Mesendoderm (in vitro differentiated cells): Measurements from ENCODE around the gene BNIPL.

Experiments used
- DNase-seq: peaks from one replicate; pipeline ENCODE4 v3.0.0; 2013
- H2AK5ac ChIP-seq: 2 replicates; pipeline ENCODE4 v1.6.1; 2013; ENCODE audit warnings: low read length, inconsistent platforms
- H2BK120ac ChIP-seq: 2 replicates; pipeline ENCODE4 v1.6.1; 2013; ENCODE audit warnings: low read depth, mild to moderate bottlenecking, low read length, moderate library complexity, mixed read lengths
- H2BK15ac ChIP-seq: replicated peaks from 2 replicates; pipeline ENCODE4 v1.6.1; 2013; ENCODE audit warnings: low read depth, mild to moderate bottlenecking, moderate library complexity
- H2BK5ac ChIP-seq: 2 replicates; pipeline ENCODE4 v1.6.1; 2013; ENCODE audit warnings: low read length, inconsistent platforms
- H3K18ac ChIP-seq: 2 replicates; pipeline ENCODE4 v1.6.1; 2013; ENCODE audit warnings: mild to moderate bottlenecking, low read length, mixed read lengths
- H3K23ac ChIP-seq: one replicate; pipeline ENCODE4 v1.6.1; 2013; ENCODE audit warnings: low read length
- H3K27ac ChIP-seq: 2 replicates; pipeline ENCODE4 v1.5.1; 2013; ENCODE audit warnings: low read depth, mild to moderate bottlenecking, inconsistent platforms, low read length, moderate library complexity
- H3K27me3 ChIP-seq: 2 replicates; pipeline ENCODE4 v1.6.1; 2013; ENCODE audit warnings: low read length, control low read depth, mild to moderate bottlenecking, inconsistent platforms; ENCODE audit not compliant: insufficient read depth, poor library complexity
- H3K36me3 ChIP-seq: 2 replicates; pipeline ENCODE4 v1.6.1; 2013; ENCODE audit warnings: low read length, inconsistent platforms; ENCODE audit not compliant: control insufficient read depth, insufficient read depth
- H3K4ac ChIP-seq: one replicate; pipeline ENCODE4 v1.6.1; 2013; ENCODE audit warnings: low read depth, mild to moderate bottlenecking, low read length, moderate library complexity
- H3K4me1 ChIP-seq: 2 replicates; pipeline ENCODE4 v1.6.1; 2013; ENCODE audit warnings: low read depth, low read length, inconsistent platforms; ENCODE audit not compliant: control insufficient read depth
- H3K4me2 ChIP-seq: 2 replicates; pipeline ENCODE4 v1.6.1; 2013; ENCODE audit warnings: low read length
- H3K4me3 ChIP-seq: 2 replicates; pipeline ENCODE4 v1.5.1; 2013; ENCODE audit warnings: mild to moderate bottlenecking, low read length
- H3K56ac ChIP-seq: one replicate; pipeline ENCODE4 v1.6.1; 2013; ENCODE audit warnings: low read length
- H3K79me1 ChIP-seq: 2 replicates; pipeline ENCODE4 v1.6.1; 2013; ENCODE audit warnings: low read length, inconsistent platforms
- H3K79me2 ChIP-seq: 2 replicates; pipeline ENCODE4 v1.6.1; 2013; ENCODE audit warnings: mild to moderate bottlenecking, low read length; ENCODE audit not compliant: control insufficient read depth, insufficient read depth
- H3K9ac ChIP-seq: 2 replicates; pipeline ENCODE4 v1.6.1; 2013; ENCODE audit warnings: low read length, inconsistent platforms
- H4K5ac ChIP-seq: one replicate; pipeline ENCODE4 v1.6.1; 2013; ENCODE audit warnings: low read length
- H4K8ac ChIP-seq: one replicate; pipeline ENCODE4 v1.6.1; 2013; ENCODE audit warnings: low read depth, mild to moderate bottlenecking, control low read depth, low read length, moderate library complexity
- WGBS: extraction: QIAGEN DNeasy Blood & Tissue Kit; methylation state at CpG from one replicate; pipeline ENCODE4 v1.1.7; 2013; ENCODE audit warnings: low lambda C conversion rate, missing lambda C conversion rate; ENCODE audit not compliant: insufficient coverage; ENCODE audit errors: extremely low coverage; 5-methylcytosine and 5-hydroxymethylcytosine counted together

BNIPL gene

DNA sequence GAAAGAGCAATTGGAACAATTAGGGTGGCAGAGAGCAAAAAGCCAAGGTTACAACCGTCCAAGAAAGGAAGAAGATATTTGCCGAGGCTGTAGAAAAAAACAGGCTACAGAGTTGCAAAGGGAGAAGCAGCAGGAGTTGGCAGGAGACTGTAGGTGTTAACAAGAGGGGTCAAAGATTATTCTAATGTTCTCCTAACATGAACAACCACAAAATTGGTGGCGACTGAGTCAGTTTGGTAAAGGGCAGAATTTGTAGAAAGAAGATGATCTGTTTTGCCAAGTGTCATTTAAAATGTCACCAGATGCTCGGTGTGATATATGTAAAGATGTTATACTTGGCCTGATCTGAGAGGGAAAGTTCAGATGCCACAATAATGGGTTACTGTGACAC lies 28.5 kb upstream of the BNIPL start:
- no peaks in the 10 kb centered on the region for H3K79me2 ChIP-seq
- no peak overlapping the region for H3K27ac ChIP-seq
- no peak overlapping the region for H2BK5ac ChIP-seq
- H3K56ac ChIP-seq: peak overlapping the region; percentile 65
- H3K4ac ChIP-seq: no peak overlapping the region
- peak overlapping the region; percentile 14 for H3K4me2 ChIP-seq
- H3K27me3 ChIP-seq: no peaks in the 10 kb centered on the region
- no peak overlapping the region for H4K8ac ChIP-seq
- no peak overlapping the region for H2BK120ac ChIP-seq
- H2BK15ac ChIP-seq: no peak overlapping the region
- H3K23ac ChIP-seq: no peak overlapping the region
- no peak overlapping the region for H4K5ac ChIP-seq
- peaks cover 7% of the 10 kb centered on the region for H3K4me1 ChIP-seq
- no CpG with 5 or more reads among the region's 4 CpGs for WGBS
- no peak overlapping the region for H3K18ac ChIP-seq
- H3K79me1 ChIP-seq: peaks cover 2% of the 10 kb centered on the region
- no peak for DNase-seq
- H3K9ac ChIP-seq: peak overlapping the region; percentile 14
- H3K36me3 ChIP-seq: no peaks in the 10 kb centered on the region
- H2AK5ac ChIP-seq: no peak overlapping the region
- no peak overlapping the region for H3K4me3 ChIP-seq

GRCh38 chr1:151008244-151009205 lies 27.9 kb upstream of the BNIPL start, which contains the start of gene PRUNE1:
TSS of gene PRUNE1 (plus strand) at chr1:151008449. CDS start at chr1:151008633, 184 bp downstream.
- no peak within 1 kb of the TSS for H2BK15ac ChIP-seq
- no peaks in the 10 kb centered on the region for H3K27me3 ChIP-seq
- DNase-seq: peak; percentile 99
- H2BK5ac ChIP-seq: peak within 1 kb of the TSS; percentile 43
- peak within 1 kb of the TSS; percentile 93 for H3K4me3 ChIP-seq
- H3K4me1 ChIP-seq: peaks cover 7% of the 10 kb centered on the region
- no peak within 1 kb of the TSS for H3K18ac ChIP-seq
- H2AK5ac ChIP-seq: no peak within 1 kb of the TSS
- peak within 1 kb of the TSS; percentile 61 for H3K4me2 ChIP-seq
- H4K8ac ChIP-seq: no peak within 1 kb of the TSS
- no peak within 1 kb of the TSS for H3K4ac ChIP-seq
- H3K79me2 ChIP-seq: no peaks in the 10 kb centered on the region
- peak within 1 kb of the TSS; percentile 97 for H3K56ac ChIP-seq
- H3K27ac ChIP-seq: no peak within 1 kb of the TSS
- WGBS: no CpG with 5 or more reads among the region's 69 CpGs
- peaks cover 2% of the 10 kb centered on the region for H3K79me1 ChIP-seq
- peak within 1 kb of the TSS; percentile 87 for H3K9ac ChIP-seq
- H3K23ac ChIP-seq: no peak within 1 kb of the TSS
- no peak within 1 kb of the TSS for H4K5ac ChIP-seq
- H3K36me3 ChIP-seq: no peaks in the 10 kb centered on the region
- no peak within 1 kb of the TSS for H2BK120ac ChIP-seq

GRCh38 chr1:151009206-151009587 lies 27.2 kb upstream of the BNIPL start:
- Histone ChIP-seq H4K5ac (no peak overlapping the region), H3K4me2 (peak overlapping the region; percentile 61), H3K56ac (peak overlapping the region; percentile 97), H3K27me3 (no peaks in the 10 kb centered on the region), H3K36me3 (no peaks in the 10 kb centered on the region), H3K18ac (no peak overlapping the region), H2BK15ac (no peak overlapping the region), H2BK5ac (no peak overlapping the region), H2AK5ac (no peak overlapping the region), H3K79me1 (peaks cover 2% of the 10 kb centered on the region), H3K4me3 (peak overlapping the region; percentile 93), H3K9ac (peak overlapping the region; percentile 87), H3K79me2 (no peaks in the 10 kb centered on the region), H2BK120ac (no peak overlapping the region), H3K23ac (no peak overlapping the region), H4K8ac (no peak overlapping the region), H3K4me1 (peaks cover 7% of the 10 kb centered on the region), H3K4ac (no peak overlapping the region), H3K27ac (no peak overlapping the region)
- no peak for DNase-seq
- WGBS: no CpG with 5 or more reads among the region's 3 CpGs

DNA sequence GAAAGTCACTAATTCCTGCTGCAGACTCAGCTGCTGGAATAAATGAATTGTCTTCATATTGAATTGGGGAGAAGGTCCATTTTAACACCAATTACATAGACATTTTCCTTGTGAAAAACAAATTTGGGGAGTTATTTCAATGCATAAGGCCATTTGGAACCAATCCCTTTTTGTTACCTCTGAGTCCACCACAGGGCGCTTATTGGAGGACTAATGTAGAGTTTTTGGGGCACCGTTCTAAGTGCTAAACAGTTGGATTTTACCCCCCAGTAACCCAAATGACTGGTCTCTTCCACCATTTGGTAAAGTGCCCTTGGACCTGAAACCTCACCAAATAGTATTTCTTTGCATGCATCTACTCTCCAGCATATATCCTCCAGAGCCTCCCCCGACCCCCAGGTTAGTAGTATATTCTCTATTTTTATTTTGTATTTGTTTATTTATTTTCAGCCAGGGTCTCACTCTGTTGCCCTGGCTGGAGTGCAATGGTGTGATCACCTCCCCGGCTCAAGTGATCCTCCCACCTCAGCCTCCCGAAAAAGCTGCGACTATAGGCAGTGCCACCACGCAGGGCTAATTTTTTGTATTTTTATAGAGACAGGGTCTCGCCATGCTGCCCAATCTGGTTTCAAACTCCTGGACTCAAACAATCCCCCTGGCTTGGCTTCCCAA lies 26.6 kb upstream of the BNIPL start:
- H3K79me1 ChIP-seq: peaks cover 2% of the 10 kb centered on the region
- H3K56ac ChIP-seq: no peak overlapping the region
- peaks cover 7% of the 10 kb centered on the region for H3K4me1 ChIP-seq
- no peak overlapping the region for H4K8ac ChIP-seq
- H3K18ac ChIP-seq: no peak overlapping the region
- no peaks in the 10 kb centered on the region for H3K79me2 ChIP-seq
- no peak overlapping the region for H2BK5ac ChIP-seq
- H3K4ac ChIP-seq: no peak overlapping the region
- H3K36me3 ChIP-seq: no peaks in the 10 kb centered on the region
- H3K4me2 ChIP-seq: no peak overlapping the region
- no peak overlapping the region for H2AK5ac ChIP-seq
- H3K23ac ChIP-seq: no peak overlapping the region
- DNase-seq: no peak
- no peaks in the 10 kb centered on the region for H3K27me3 ChIP-seq
- H2BK15ac ChIP-seq: no peak overlapping the region
- no peak overlapping the region for H3K4me3 ChIP-seq
- WGBS: no CpG with 5 or more reads among the region's 8 CpGs
- H3K27ac ChIP-seq: no peak overlapping the region
- H2BK120ac ChIP-seq: no peak overlapping the region
- no peak overlapping the region for H3K9ac ChIP-seq
- no peak overlapping the region for H4K5ac ChIP-seq

- Histone ChIP-seq H3K9ac (no peak overlapping the region), H3K4me1 (peaks cover 7% of the 10 kb centered on the region), H3K4me3 (no peak overlapping the region), H3K79me2 (no peaks in the 10 kb centered on the region), H3K27ac (no peak overlapping the region), H4K8ac (no peak overlapping the region), H2BK5ac (no peak overlapping the region), H3K18ac (no peak overlapping the region), H4K5ac (no peak overlapping the region), H3K36me3 (no peaks in the 10 kb centered on the region), H3K27me3 (no peaks in the 10 kb centered on the region), H3K56ac (no peak overlapping the region), H3K23ac (no peak overlapping the region), H3K4me2 (no peak overlapping the region), H3K79me1 (peaks cover 2% of the 10 kb centered on the region), H3K4ac (no peak overlapping the region), H2BK120ac (no peak overlapping the region), H2AK5ac (no peak overlapping the region), H2BK15ac (no peak overlapping the region)
- no peak for DNase-seq
- WGBS: no CpG with 5 or more reads among the region's 3 CpGs
Observed at GRCh38 chr1:151010346-151010726, 26.1 kb upstream of the BNIPL start.
